ENCODE measurements around the gene WFDC10A. TPM values are rescaled to one million over a fixed set of nuclear protein-coding genes. Genes with fewer than 3 reads are reported as not detected.
"Not testable (repeated sequence)": the region's sequence is repeated elsewhere in the genome, so short reads cannot be mapped to it uniquely, and the experiment has no call there.

Gene WFDC10A
- total RNA-seq, 1 donor from 2014 or later, result not detected

- DNase-seq (ENCODE audit: low spot score); intact Hi-C loops (cut with DNase I): not testable (repeated sequence)
Observed at GRCh38 chr20:45645869-45646268, 16.3 kb downstream of the WFDC10A start.

GRCh38 chr20:45646875-45647274, 17.3 kb downstream of the WFDC10A start:
- intact Hi-C loops (cut with DNase I), result no loop called here

DNA sequence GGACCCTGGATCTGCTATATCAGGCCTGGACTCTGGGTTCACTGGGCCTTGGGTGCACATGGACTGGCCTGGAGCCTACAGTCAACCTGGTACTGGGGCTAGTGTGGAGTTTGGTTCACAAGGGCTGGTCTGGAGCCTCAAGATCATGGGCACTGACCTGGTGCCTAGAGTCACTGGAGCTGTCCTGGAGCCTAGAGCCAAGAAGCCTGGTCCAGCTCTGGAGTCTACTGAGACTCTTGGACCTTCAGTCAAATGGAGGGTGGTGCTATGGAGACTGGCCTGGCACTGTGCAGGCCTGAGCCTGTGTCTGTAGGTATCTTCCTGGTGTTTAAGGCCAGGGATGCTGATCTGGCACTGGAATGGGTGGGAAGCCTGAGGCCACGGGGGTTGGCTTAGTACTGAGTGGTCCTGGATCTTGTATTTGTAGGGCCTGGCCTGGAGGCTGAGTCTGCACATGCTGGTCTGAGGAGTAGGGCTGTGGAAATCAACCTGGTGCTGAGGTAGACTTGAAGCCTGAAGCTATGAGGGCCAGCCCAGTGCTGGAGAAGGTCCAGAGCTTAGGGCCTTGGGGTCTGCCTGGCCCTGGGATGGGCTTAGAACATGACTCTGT, 18.0 kb downstream of the WFDC10A start:
- intact Hi-C loops (cut with DNase I), result no loop called here
- no peak for DNase-seq (ENCODE audit: low spot score)

More at GRCh38 chr20:45646875-45647274, 17.3 kb downstream of the WFDC10A start:
- no peak for DNase-seq (ENCODE audit: low spot score)

GRCh38 chr20:45649312-45649863, 19.8 kb downstream of the WFDC10A start:
- intact Hi-C loops (cut with DNase I), result no loop called here
- no peak for DNase-seq (ENCODE audit: low spot score)

DNA sequence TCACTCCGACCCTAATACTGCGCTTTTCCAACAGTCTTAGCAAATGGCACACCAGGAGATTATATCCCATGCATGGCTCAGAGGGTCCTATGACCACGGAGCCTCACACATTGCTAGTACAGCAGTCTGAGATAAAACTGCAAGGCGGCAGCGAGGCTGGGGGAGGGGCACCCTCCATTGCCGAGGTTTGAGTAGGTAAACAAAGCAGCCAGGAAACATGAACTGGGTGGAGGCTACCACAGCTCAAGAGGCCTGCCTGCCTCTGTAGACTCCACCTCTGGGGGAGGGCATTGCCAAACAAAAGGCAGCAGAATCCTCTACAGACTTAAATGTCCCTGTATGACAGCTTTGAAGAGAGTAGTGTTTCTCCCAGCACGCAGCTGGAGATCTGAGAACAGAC, 22.2 kb downstream of the WFDC10A start:
- intact Hi-C loops (cut with DNase I); DNase-seq (ENCODE audit: low spot score): not testable (repeated sequence)

DNA sequence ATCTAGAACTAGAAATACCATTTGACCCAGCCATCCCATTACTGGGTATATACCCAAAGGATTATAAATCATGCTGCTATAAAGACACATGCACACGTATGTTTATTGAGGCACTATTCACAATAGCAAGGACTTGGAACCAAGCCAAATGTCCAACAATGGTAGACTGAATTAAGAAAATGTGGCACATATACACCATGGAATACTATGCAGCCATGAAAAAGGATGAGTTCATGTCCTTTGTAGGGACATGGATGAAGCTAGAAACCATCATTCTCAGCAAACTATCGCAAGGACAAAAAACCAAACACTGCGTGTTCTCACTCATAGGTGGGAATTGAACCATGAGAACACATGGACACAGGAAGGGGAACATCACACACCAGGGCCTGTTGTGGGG, 27.5 kb downstream of the WFDC10A start:
- DNase-seq (ENCODE audit: low spot score); intact Hi-C loops (cut with DNase I): not testable (repeated sequence)

DNA sequence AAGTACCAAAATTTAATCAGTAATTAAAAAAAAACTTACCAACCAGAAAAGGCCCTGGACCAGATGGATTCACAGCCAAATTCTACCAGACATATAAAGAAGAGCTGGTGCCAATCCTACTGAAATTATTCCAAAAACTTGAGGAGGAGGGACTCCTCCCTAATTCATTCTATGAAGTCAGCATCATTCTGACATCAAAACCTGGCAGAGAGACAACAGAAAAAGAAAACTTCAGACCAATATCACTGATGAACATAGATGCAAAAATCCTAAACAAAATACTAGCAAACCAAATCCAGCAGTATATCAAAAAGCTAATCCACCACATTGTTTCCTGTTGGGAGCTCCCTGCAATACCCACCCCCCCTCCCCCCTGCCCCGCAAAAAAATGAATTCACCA, 40.6 kb downstream of the WFDC10A start, which contains the start of gene WFDC11:
Gene WFDC11, minus strand, starts transcription at position 101 of the 400 bp plus-strand sequence. CDS start 19,639 bp downstream, outside the sequence.
- intact Hi-C loops (cut with DNase I), result no loop called here
- DNase-seq (ENCODE audit: low spot score), result no peak

DNA sequence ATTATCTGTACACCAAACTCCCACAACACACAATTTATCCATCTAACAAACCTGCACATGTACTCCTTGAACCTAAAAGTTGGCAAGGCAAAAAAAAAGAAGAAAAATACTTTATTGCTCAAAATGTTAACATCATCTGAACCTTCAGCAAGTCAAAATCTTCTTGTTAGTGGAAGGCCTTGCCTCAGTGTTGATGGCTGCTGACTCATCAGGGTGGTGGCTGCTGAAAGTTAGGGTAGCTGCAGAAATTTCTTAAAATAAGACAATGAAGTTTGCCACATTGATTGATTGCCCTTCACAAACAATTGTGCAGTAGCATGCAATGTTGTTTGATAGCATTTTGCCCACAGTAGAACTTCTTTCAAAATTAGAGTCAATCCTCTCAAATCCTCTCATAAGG, 43.2 kb downstream of the WFDC10A start:
- no peak for DNase-seq (ENCODE audit: low spot score)
- intact Hi-C loops (cut with DNase I), result no loop called here

GRCh38 chr20:45679650-45680049, 50.1 kb downstream of the WFDC10A start:
- intact Hi-C loops (cut with DNase I), result no loop called here
- DNase-seq (ENCODE audit: low spot score), result no peak

Other genes starting within 250 kb of the WFDC10A start
- gene DBNDD2, start 221.4 kb upstream of the WFDC10A start, total RNA-seq, result 209 TPM
- gene PIGT, start 213.6 kb upstream of the WFDC10A start, total RNA-seq, result 139 TPM
- gene WFDC2, start 160.0 kb upstream of the WFDC10A start, total RNA-seq, result 1.0 TPM
- gene SPINT3, start 114.1 kb upstream of the WFDC10A start, total RNA-seq, result not detected
- gene WFDC6, start 90.3 kb upstream of the WFDC10A start, total RNA-seq, result not detected
- not detected for gene EPPIN, start 82.3 kb upstream of the WFDC10A start, total RNA-seq
- gene WFDC8, start 50.5 kb upstream of the WFDC10A start, total RNA-seq, result not detected
- not detected for gene WFDC9, start 1.5 kb downstream of the WFDC10A start, total RNA-seq
- gene WFDC11, start 40.5 kb downstream of the WFDC10A start, total RNA-seq, result not detected
- not detected for gene WFDC13, start 72.3 kb downstream of the WFDC10A start, total RNA-seq
- gene WFDC10B, start 75.3 kb downstream of the WFDC10A start, total RNA-seq, result not detected
- gene SPINT4, start 92.6 kb downstream of the WFDC10A start, total RNA-seq, result not detected
- gene WFDC3, start 162.1 kb downstream of the WFDC10A start, total RNA-seq, result 2.0 TPM
- 26.3 TPM for gene DNTTIP1, start 162.2 kb downstream of the WFDC10A start, total RNA-seq
- gene UBE2C, start 182.9 kb downstream of the WFDC10A start, total RNA-seq, result 0.38 TPM
- not detected for gene TNNC2, start 197.6 kb downstream of the WFDC10A start, total RNA-seq
- gene SNX21, start 204.1 kb downstream of the WFDC10A start, total RNA-seq, result 19.5 TPM
- gene ACOT8, start 227.7 kb downstream of the WFDC10A start, total RNA-seq, result 24.9 TPM
- 2.0 TPM for gene ZSWIM3, start 227.9 kb downstream of the WFDC10A start, total RNA-seq